Measurements from ENCODE around the gene CCDC66. TPM values are rescaled to one million over a fixed set of nuclear protein-coding genes. Genes with fewer than 3 reads are reported as not detected.

Gene CCDC66
- polyA plus RNA-seq, 1 donor from 2014 or later = 20.9 TPM

GRCh38 chr3:56645407-56645806, 88.4 kb downstream of the CCDC66 start:
- no peak overlapping the region for H3K27ac Mint-ChIP-seq
- H3K27me3 Mint-ChIP-seq = no peaks in the 10 kb centered on the region
- H3K4me3 Mint-ChIP-seq = no peak overlapping the region
- H3K9me3 Mint-ChIP-seq = no peaks in the 10 kb centered on the region
- peaks cover 7 to 23% (median 16%) of the 10 kb centered on the region in 3 donors for H3K4me1 Mint-ChIP-seq
- H3K36me3 Mint-ChIP-seq = peaks cover 2% of the 10 kb centered on the region

GRCh38 chr3:56654460-56654859, 97.5 kb downstream of the CCDC66 start:
- H3K36me3 Mint-ChIP-seq = peaks cover 9% of the 10 kb centered on the region
- H3K27me3 Mint-ChIP-seq = no peaks in the 10 kb centered on the region
- H3K9me3 Mint-ChIP-seq = peaks cover 0 to 2% (median 0%) of the 10 kb centered on the region in 3 donors
- H3K4me3 Mint-ChIP-seq = no peak overlapping the region
- H3K4me1 Mint-ChIP-seq = peaks cover 7 to 15% (median 13%) of the 10 kb centered on the region in 3 donors
- H3K27ac Mint-ChIP-seq = peak overlapping the region in 1 of 3 donors; percentile 44

- Mint-ChIP-seq H3K27ac (no peak overlapping the region), H3K4me3 (no peak overlapping the region), H3K36me3 (peaks cover 11% of the 10 kb centered on the region), H3K4me1 (peaks cover 3 to 13% (median 12%) of the 10 kb centered on the region in 3 donors), H3K27me3 (no peaks in the 10 kb centered on the region), H3K9me3 (peaks cover 0 to 2% (median 0%) of the 10 kb centered on the region in 3 donors)
Observed at GRCh38 chr3:56655709-56656108, 98.7 kb downstream of the CCDC66 start.

- no peaks in the 10 kb centered on the region for H3K9me3 Mint-ChIP-seq
- H3K36me3 Mint-ChIP-seq = peaks cover 7% of the 10 kb centered on the region
- H3K27me3 Mint-ChIP-seq = no peaks in the 10 kb centered on the region
- H3K4me1 Mint-ChIP-seq = peaks cover 0 to 12% (median 5%) of the 10 kb centered on the region in 3 donors
- no peak overlapping the region for H3K27ac Mint-ChIP-seq
- no peak overlapping the region for H3K4me3 Mint-ChIP-seq
Observed at GRCh38 chr3:56664823-56665222, 107.8 kb downstream of the CCDC66 start.

- Mint-ChIP-seq H3K27ac (no peak overlapping the region), H3K4me1 (peaks cover 3 to 12% (median 4%) of the 10 kb centered on the region in 3 donors), H3K36me3 (peaks cover 5% of the 10 kb centered on the region), H3K27me3 (no peaks in the 10 kb centered on the region), H3K4me3 (no peak overlapping the region), H3K9me3 (no peaks in the 10 kb centered on the region)
Observed at GRCh38 chr3:56667973-56668579, 111.1 kb downstream of the CCDC66 start.

Other genes with a start within 250 kb of the CCDC66 start
- gene ERC2, start 88.7 kb upstream of the CCDC66 start, polyA plus RNA-seq = not detected
- 32.3 TPM for gene TASOR, start 126.1 kb downstream of the CCDC66 start, polyA plus RNA-seq
- gene ARHGEF3, start 244.8 kb downstream of the CCDC66 start, polyA plus RNA-seq = 39.1 TPM

All from IgD-negative memory B cell (primary cell).